AG09319 (cell line): ENCODE results near the gene PLD3.
"Not testable (repeated sequence)": the region's sequence is repeated elsewhere in the genome, so short reads cannot be mapped to it uniquely, and the experiment has no call there.

Source experiments
- DNase-seq: peaks from one replicate; pipeline ENCODE4 v3.0.0-alpha.2; 2010; ENCODE audit warnings: low read depth; ENCODE audit errors: extremely low read depth
- TF ChIP-seq, protein P1 (sequence below): IDR thresholded peaks from 2 replicates; pipeline ENCODE4 v1.5.1; 2011; ENCODE audit warnings: low read depth, mild to moderate bottlenecking, inconsistent platforms, low read length, moderate library complexity

The PLD3 gene

DNA sequence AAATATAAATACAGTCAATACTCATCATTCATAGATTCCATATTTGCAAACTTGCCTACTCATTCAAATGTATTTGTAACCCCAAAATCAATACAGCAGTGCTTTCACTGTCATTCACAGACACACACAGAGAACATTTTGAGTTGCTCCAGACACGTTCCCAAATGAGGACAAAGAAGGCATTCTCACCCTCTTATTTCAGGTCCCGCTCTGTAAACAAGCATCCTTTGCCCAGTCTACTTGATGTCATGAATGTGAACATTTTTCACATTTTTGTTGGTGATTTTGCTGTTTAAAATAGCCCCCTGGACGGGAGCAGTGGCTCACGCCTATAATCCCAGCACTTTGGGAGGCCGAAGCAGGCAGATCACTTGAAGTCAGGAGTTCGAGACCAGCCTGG lies 15.8 kb upstream of the PLD3 start:
- TF ChIP-seq, protein P1, sequence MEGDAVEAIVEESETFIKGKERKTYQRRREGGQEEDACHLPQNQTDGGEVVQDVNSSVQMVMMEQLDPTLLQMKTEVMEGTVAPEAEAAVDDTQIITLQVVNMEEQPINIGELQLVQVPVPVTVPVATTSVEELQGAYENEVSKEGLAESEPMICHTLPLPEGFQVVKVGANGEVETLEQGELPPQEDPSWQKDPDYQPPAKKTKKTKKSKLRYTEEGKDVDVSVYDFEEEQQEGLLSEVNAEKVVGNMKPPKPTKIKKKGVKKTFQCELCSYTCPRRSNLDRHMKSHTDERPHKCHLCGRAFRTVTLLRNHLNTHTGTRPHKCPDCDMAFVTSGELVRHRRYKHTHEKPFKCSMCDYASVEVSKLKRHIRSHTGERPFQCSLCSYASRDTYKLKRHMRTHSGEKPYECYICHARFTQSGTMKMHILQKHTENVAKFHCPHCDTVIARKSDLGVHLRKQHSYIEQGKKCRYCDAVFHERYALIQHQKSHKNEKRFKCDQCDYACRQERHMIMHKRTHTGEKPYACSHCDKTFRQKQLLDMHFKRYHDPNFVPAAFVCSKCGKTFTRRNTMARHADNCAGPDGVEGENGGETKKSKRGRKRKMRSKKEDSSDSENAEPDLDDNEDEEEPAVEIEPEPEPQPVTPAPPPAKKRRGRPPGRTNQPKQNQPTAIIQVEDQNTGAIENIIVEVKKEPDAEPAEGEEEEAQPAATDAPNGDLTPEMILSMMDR: no peak
- DNase-seq: no peak

DNA sequence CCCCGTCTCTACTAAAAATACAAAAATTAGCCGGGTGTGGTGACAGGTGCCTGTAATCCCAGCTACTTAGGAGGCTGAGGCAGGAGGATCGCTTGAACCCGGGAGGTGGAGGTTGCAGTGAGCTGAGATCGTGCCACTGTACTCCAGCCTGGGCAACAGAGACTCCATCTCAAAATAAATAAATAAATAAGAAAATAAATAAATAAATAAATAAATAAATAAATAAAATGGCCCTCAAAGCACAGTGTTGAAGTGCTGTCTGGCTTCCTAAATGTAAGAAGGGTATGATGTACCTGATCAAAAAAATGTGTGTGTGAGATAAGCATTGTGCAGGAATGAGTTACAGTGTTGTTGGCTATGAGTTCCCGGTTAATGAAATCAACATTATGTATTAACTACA lies 15.4 kb upstream of the PLD3 start:
- DNase-seq: not testable (repeated sequence)

DNA sequence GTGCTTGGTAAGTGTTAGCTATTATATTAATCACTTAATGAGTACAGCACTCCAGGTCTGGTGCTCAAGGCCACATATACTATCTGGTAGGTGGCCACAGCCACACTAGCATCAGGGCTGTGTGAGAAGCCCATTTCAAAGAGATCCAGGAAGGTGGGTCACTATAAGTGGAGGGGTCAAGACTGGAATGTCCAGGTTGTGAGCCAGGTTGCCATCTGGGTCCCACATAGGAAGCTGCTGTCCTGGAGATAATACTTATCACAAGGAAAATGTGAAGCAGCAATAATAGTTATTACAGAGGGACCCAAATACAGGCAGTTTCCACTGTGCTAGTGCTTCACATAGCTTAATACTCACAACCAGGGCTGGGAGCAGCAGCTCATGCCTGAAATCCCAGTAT lies 13.4 kb upstream of the PLD3 start:
- DNase-seq: no peak
- TF ChIP-seq, protein P1: no peak

DNA sequence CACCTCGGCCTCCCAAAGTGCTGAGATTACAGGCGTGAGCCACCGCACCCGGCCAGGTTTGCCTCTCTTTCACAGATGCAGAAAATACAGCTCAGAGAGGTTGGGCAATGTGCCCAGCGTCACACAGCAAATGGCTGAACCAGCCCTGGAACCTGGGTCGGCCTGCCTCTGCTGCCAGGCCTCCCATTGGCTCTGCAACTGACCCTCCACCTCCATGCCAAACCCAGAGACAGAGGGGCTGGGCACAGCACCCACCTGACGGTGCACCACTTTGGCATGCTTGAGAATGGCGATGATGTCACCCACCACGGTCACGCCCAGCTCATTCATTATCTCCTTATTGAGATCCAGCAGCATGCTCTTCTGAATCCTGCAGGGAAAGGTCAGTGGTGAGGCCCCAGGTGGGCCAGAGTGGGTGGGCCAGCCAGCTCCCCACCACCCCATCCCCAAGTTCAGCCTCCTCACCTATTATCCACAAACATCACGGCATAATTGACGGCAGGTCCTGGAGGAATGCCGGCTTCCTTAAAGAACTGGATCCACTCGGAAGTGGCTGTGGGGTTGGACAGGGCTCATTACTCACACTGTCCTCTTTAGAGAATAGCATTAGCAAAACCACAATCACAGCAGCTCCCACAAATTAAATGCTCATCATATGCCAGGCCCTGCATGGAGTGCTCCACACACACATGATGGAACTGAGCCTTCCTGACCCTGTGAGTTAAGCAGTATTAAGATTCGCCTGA lies 12.5 kb upstream of the PLD3 start:
- no peak for DNase-seq
- TF ChIP-seq, protein P1: no peak

DNA sequence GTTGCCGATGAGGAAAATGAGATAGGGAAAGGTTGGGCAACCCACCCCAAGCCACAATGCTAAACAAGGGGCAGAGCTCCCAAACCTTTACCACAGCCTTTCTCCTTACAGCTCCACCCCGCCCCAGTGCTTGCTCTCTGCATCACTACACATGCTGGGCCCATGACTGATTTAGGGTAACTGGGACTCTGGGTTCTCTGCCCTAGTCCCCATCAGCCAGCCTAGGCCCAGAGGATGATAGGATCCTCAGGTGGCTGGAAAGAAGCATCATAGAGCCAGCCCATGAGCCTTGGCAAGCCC lies 11.9 kb upstream of the PLD3 start:
- DNase-seq: no peak
- TF ChIP-seq, protein P1: no peak

DNA sequence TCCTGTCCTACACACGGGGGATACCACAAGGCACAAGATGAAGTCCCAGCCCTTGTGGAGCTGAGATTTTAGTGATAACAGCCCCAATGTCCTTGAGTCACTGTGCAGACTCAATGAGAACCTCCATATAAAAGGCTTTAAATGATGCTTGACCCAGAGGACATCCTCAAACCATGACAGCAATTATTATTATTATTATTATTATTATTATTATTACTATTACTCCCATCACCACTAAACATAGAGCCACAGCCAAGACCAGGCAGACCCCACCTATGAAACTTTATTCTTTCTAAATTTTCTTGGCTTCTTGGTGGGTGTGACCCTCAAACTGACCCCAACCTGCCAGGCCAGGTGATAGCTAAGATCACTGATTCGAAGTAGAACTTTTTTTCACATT lies 11.4 kb upstream of the PLD3 start:
- TF ChIP-seq, protein P1: no peak
- no peak for DNase-seq

DNA sequence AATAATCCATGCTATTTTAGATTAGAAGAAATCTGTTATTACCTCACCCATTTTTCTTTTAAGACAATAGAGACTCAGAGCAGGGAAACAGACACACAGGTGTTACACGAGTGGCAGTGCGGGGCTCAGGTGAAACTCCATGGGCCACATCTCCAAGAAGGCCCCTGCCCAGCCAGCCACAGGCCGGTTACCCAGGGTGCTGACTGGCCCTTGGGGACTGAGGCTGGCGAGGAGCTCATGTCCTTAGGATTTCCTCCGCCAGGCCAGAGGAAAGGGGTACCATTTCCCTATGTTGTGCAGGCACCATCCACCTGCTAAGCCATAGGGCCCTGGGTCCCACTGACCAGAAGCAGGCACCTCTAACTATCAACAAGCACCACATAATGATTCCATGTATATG lies 10.9 kb upstream of the PLD3 start:
- DNase-seq: no peak
- TF ChIP-seq, protein P1: no peak

DNA sequence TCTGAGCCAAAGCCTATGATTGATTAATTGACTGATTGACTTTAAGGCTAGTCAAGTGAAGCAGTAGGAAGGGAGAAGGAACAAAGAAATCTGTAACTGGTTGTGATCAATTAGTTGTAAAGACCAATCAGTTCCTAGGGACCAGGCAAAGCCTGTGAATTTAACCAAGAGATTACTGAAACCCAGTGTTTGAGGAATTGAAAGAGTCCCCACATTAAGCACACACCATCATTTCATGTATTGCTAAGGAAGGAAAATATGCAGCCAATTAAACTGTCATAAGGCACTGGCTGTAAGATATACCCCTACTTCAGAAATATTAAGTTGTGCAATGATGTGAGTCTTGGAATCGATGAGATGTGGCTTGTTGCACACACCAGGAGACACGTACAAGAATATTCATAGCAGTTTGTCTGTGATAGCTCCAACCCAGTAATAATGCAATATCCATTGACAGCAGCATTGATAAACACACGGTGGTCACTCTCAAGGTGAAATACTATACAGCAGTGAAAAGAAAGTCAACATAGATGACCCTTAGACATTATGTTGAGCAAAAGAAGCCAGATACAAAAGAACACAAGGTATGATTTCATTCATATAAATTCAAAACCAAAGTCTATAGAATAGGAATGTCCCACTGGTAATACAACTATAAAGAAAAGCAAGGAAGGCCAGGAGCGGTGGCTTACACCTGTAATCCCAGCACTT lies 9.3 kb upstream of the PLD3 start:
- DNase-seq: no peak
- TF ChIP-seq, protein P1: no peak
